Sigmoid colon (tissue), 7 donors: ENCODE data around the gene FNDC3A. TPM values are rescaled to one million over a fixed set of nuclear protein-coding genes. Genes with fewer than 3 reads are reported as not detected.

Source experiments
- DNase-seq: peaks from one replicate; pipeline ENCODE4 v3.0.0-alpha.2; 2019
- H3K27ac ChIP-seq, 4 donors: fragments of 200-600 bp; sonication (generic); one replicate each; pipeline ENCODE4 v1.5.1; 2016 to 2019; ENCODE audit warnings: mild to moderate bottlenecking in 1 of 4
- H3K27me3 ChIP-seq, 3 donors: fragments of 200-600 bp; sonication (generic); one replicate each; pipeline ENCODE4 v1.5.1; 2019; ENCODE audit warnings: mild to moderate bottlenecking in 1 of 3
- H3K36me3 ChIP-seq, 4 donors: fragments of 200-600 bp; sonication (generic); one replicate each; pipeline ENCODE4 v1.5.1; 2016 to 2019
- H3K4me1 ChIP-seq, 4 donors: fragments of 200-600 bp; sonication (generic); one replicate each; pipeline ENCODE4 v1.5.1; 2017 to 2019
- H3K4me3 ChIP-seq, 4 donors: fragments of 200-600 bp; sonication (generic); one replicate each; pipeline ENCODE4 v1.5.1; 2017 to 2019; ENCODE audit warnings: mild to moderate bottlenecking in 2 of 4, moderate library complexity in 1 of 4
- H3K9me3 ChIP-seq, 4 donors: fragments of 200-600 bp in 3 of 4; sonication (generic) in 3 of 4; one replicate each; pipeline versions ENCODE4 v1.5.1 to v1.6.1; 2013 to 2019
- CTCF ChIP-seq, 4 experiments: fragments of 450-650 bp in 3 of 4; fragments of 200-600 bp in 1 of 4; IDR thresholded peaks; one replicate each; pipeline ENCODE4 v1.5.1; 2016 to 2019; ENCODE audit warnings: antibody characterized with exemption in 4 of 4, mild to moderate bottlenecking in 3 of 4, moderate library complexity in 2 of 4
- EP300 ChIP-seq, 4 donors: sonication (generic); formaldehyde crosslinking; IDR thresholded peaks; one replicate each; pipeline ENCODE4 v1.6.1; 2017; ENCODE audit warnings: antibody characterized with exemption in 4 of 4
- POLR2A ChIP-seq, 2 donors: fragments of 450-650 bp; IDR thresholded peaks; one replicate each; pipeline ENCODE4 v1.6.1; 2016; ENCODE audit warnings: antibody characterized with exemption in 2 of 2, mild to moderate bottlenecking in 2 of 2, moderate library complexity in 2 of 2
- POLR2AphosphoS5 ChIP-seq, 4 donors: sonication (generic); formaldehyde crosslinking; IDR thresholded peaks; one replicate each; pipeline ENCODE4 v1.6.1; 2017; ENCODE audit warnings: antibody characterized with exemption in 4 of 4
- WGBS, 2 donors: extraction: QIAGEN DNeasy Blood & Tissue Kit; methylation state at CpG; one replicate each; pipeline ENCODE4 v1.1.7; 2013; 5-methylcytosine and 5-hydroxymethylcytosine counted together
- intact Hi-C: fragments of 100-400 bp; cut with DNase I; formaldehyde crosslinking; loops from one replicate; pipeline ENCODE4 v1.15.1; 2023
- polyA plus RNA-seq, 3 donors: library from polyadenylated mRNA; stranded (reverse); fragments of 200-250 nt; gene quantifications; one replicate each; pipeline ENCODE4 v1.2.3, GENCODE V29; 2013
- total RNA-seq, 4 donors: library from RNA; depleted of rRNA; stranded (reverse); fragments of >200 nt; gene quantifications; one replicate each; pipeline ENCODE4 v1.1.0, GENCODE V29; 2016
- donor health status: healthy with polysubstance abuse.
- donor health status: Bipolar disorder and iron deficiency.
- donor health status: healthy.

FNDC3A gene
- total and polyA plus RNA-seq, 7 donors = 14.4 to 61.4 (median 47.8) TPM

GRCh38 chr13:49210669-49211068, 235.0 kb downstream of the FNDC3A start:
- DNase-seq = no peak

GRCh38 chr13:49213539-49213938, 237.8 kb downstream of the FNDC3A start:
- no peak overlapping the region for H3K4me3 ChIP-seq
- peaks cover 0 to 7% (median 0%) of the 10 kb centered on the region in 4 donors for H3K36me3 ChIP-seq
- 75 to 88% methylated on average over 1 of the region's 1 CpG for WGBS, 2 donors
- no peaks in the 10 kb centered on the region for H3K9me3 ChIP-seq
- no peak overlapping the region for H3K27ac ChIP-seq
- peaks cover 0 to 14% (median 8%) of the 10 kb centered on the region in 3 donors for H3K27me3 ChIP-seq
- intact Hi-C loops = no loop called here
- DNase-seq = no peak
- H3K4me1 ChIP-seq = no peaks in the 10 kb centered on the region
- TF ChIP-seq EP300 (IDR thresholded peaks at IDR 0.05) (no peak), POLR2AphosphoS5 (IDR thresholded peaks at IDR 0.05) (no peak), CTCF (IDR thresholded peaks at IDR 0.05) (no peak), POLR2A (IDR thresholded peaks at IDR 0.05) (no peak)

More at GRCh38 chr13:49210669-49211068, 235.0 kb downstream of the FNDC3A start:
- TF ChIP-seq CTCF (IDR thresholded peaks at IDR 0.05) (no peak), EP300 (IDR thresholded peaks at IDR 0.05) (no peak), POLR2A (IDR thresholded peaks at IDR 0.05) (no peak), POLR2AphosphoS5 (IDR thresholded peaks at IDR 0.05) (no peak)
- WGBS, 2 donors = 94% methylated on average over 5 of the region's 5 CpGs
- Histone ChIP-seq H3K9me3 (no peaks in the 10 kb centered on the region), H3K27me3 (no peaks in the 10 kb centered on the region), H3K27ac (no peak overlapping the region), H3K4me1 (no peaks in the 10 kb centered on the region), H3K4me3 (no peak overlapping the region), H3K36me3 (peaks cover 0 to 35% (median 4%) of the 10 kb centered on the region in 4 donors)
- intact Hi-C loops = no loop called here

GRCh38 chr13:49213997-49214916, 238.5 kb downstream of the FNDC3A start:
- TF ChIP-seq EP300 (IDR thresholded peaks at IDR 0.05) (no peak), POLR2AphosphoS5 (IDR thresholded peaks at IDR 0.05) (no peak), POLR2A (IDR thresholded peaks at IDR 0.05) (no peak), CTCF (IDR thresholded peaks at IDR 0.05) (no peak)
- intact Hi-C loops = no loop called here
- no peaks in the 10 kb centered on the region for H3K4me1 ChIP-seq
- WGBS, 2 donors = 63 to 72% methylated on average over 6 of the region's 6 CpGs
- no peak overlapping the region for H3K27ac ChIP-seq
- H3K36me3 ChIP-seq = peaks cover 0 to 1% (median 0%) of the 10 kb centered on the region in 4 donors
- H3K27me3 ChIP-seq = peaks cover 0 to 21% (median 16%) of the 10 kb centered on the region in 3 donors
- DNase-seq = no peak
- no peak overlapping the region for H3K4me3 ChIP-seq
- no peaks in the 10 kb centered on the region for H3K9me3 ChIP-seq

GRCh38 chr13:49214917-49215376, 239.2 kb downstream of the FNDC3A start:
- Histone ChIP-seq H3K4me3 (no peak overlapping the region), H3K4me1 (peaks cover 0 to 5% (median 2%) of the 10 kb centered on the region in 4 donors), H3K27ac (no peak overlapping the region), H3K36me3 (no peaks in the 10 kb centered on the region), H3K9me3 (no peaks in the 10 kb centered on the region), H3K27me3 (peaks cover 2 to 28% (median 23%) of the 10 kb centered on the region in 3 donors)
- intact Hi-C loops = no loop called here
- TF ChIP-seq POLR2A (IDR thresholded peaks at IDR 0.05) (no peak), CTCF (IDR thresholded peaks at IDR 0.05) (no peak), POLR2AphosphoS5 (IDR thresholded peaks at IDR 0.05) (no peak), EP300 (IDR thresholded peaks at IDR 0.05) (no peak)
- DNase-seq = no peak
- 33 to 36% methylated on average over 6 of the region's 6 CpGs for WGBS, 2 donors
